AG04450 (cell line): Measurements from ENCODE around the gene DMRT1. TPM values are rescaled to one million over a fixed set of nuclear protein-coding genes. Genes with fewer than 3 reads are reported as not detected.

Experiments
- CTCF ChIA-PET: fragments of 300-600, 350-600 bp; formaldehyde crosslinking; extraction: SDS; loops from one replicate; lab custom pipeline; 2022; ENCODE audit warnings: antibody characterized with exemption, inconsistent platforms; lab: Charles Lee
- POLR2A ChIA-PET: fragments of 350-600 bp; formaldehyde crosslinking; extraction: SDS; loops from one replicate; lab custom pipeline; 2021; ENCODE audit warnings: antibody characterized with exemption, inconsistent platforms; lab: Yijun Ruan, JAX
- DNase-seq: peaks from one replicate; pipeline ENCODE4 v3.0.0-alpha.2; 2011; ENCODE audit warnings: low read depth, low spot score
- H3K27ac ChIP-seq: one replicate; pipeline ENCODE4 v1.5.1; 2012; ENCODE audit warnings: low read depth, low read length, control low read depth
- H3K27me3 ChIP-seq: one replicate; pipeline ENCODE4 v1.6.0; 2012; ENCODE audit warnings: low read length; ENCODE audit not compliant: control insufficient read depth, insufficient read depth
- H3K4me3 ChIP-seq: 2 replicates; pipeline ENCODE4 v1.5.1; 2011; ENCODE audit warnings: mild to moderate bottlenecking, low read depth, low read length, control low read depth
- H3K9me3 ChIP-seq: 2 replicates; pipeline ENCODE4 v1.5.1; 2012; ENCODE audit warnings: low read length; ENCODE audit not compliant: control insufficient read depth, insufficient read depth
- polyA plus RNA-seq: library from polyadenylated mRNA; depleted of rRNA; stranded (reverse); fragments of >200 nt; gene quantifications from 2 replicates; pipeline ENCODE4 v1.2.3, GENCODE V29; 2011
- TF ChIP-seq, protein P1 (sequence below): IDR thresholded peaks from 2 replicates; pipeline ENCODE4 v1.5.1; 2011; ENCODE audit warnings: low read depth, low read length, control low read depth, inconsistent platforms

Gene DMRT1
- polyA plus RNA-seq, 1 experiment: not detected

DNA sequence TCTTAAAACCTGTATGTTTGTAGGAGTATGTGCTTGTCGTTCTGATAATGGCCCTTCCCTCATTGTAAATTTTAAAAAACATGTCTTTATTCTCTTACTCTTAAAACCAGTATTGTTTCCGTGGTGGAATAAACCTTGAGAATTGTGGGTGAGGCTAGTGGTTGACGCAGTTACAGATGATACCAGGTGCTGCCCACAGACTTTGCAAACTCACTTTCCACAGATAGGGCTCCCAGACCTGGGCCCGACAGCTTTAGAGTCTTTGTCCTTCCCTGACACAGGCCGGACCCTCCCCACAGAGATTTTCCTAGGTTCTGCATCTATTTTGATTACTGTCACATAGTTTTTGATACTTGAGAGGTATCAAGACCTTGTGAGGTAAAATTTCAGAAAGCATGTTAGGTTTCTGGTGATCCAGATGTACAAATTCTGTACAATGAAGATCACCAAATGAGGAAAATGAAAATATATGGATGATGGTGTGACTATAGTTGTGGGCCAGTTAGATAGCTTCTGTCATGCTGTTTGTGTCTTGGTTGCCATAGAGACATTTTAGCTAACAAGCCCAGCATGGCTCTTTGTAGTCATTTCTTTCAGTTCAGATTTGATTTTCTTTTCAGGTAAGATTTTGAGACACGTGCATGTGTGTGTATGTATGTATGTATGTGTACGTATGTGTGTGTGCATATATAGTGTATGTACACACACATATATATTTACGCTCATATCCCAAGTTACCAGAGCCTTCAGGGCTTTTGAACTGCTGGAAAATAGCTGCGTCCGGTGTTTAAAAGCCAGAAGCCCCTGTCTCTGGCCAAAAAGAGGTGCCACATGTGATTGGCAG, 33.8 kb downstream of the DMRT1 start:
- ChIA-PET POLR2A (no interaction called here), CTCF (no interaction called here)
- H3K9me3 ChIP-seq: no peaks in the 10 kb centered on the region
- H3K27me3 ChIP-seq: no peaks in the 10 kb centered on the region
- H3K27ac ChIP-seq: no peak overlapping the region
- no peak for DNase-seq
- TF ChIP-seq, protein P1, sequence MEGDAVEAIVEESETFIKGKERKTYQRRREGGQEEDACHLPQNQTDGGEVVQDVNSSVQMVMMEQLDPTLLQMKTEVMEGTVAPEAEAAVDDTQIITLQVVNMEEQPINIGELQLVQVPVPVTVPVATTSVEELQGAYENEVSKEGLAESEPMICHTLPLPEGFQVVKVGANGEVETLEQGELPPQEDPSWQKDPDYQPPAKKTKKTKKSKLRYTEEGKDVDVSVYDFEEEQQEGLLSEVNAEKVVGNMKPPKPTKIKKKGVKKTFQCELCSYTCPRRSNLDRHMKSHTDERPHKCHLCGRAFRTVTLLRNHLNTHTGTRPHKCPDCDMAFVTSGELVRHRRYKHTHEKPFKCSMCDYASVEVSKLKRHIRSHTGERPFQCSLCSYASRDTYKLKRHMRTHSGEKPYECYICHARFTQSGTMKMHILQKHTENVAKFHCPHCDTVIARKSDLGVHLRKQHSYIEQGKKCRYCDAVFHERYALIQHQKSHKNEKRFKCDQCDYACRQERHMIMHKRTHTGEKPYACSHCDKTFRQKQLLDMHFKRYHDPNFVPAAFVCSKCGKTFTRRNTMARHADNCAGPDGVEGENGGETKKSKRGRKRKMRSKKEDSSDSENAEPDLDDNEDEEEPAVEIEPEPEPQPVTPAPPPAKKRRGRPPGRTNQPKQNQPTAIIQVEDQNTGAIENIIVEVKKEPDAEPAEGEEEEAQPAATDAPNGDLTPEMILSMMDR: no peak
- H3K4me3 ChIP-seq: no peak overlapping the region

DNA sequence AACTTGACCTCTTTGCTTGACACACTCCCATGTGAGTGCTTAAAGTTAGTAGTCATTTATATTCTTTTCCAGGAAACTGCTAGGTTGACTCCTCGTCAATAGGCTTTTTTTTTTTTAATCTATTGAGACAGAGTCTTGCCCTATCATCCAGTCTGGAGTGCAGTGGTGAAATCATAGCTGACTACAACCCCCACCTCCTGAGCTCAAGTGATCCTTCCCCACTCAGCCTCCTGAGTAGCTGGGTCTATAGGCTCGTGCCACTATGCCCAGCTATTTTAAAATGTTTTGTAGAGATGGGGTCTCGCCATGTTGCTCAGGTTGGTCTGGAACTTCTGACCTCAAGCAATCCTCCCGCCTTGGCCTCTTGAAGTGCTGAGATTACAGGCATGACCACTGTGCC, 34.9 kb downstream of the DMRT1 start:
- Histone ChIP-seq H3K27me3 (no peaks in the 10 kb centered on the region), H3K27ac (no peak overlapping the region), H3K9me3 (no peaks in the 10 kb centered on the region), H3K4me3 (no peak overlapping the region)
- DNase-seq: no peak
- POLR2A ChIA-PET: no interaction called here
- CTCF ChIA-PET: no interaction called here
- TF ChIP-seq, protein P1: no peak

DNA sequence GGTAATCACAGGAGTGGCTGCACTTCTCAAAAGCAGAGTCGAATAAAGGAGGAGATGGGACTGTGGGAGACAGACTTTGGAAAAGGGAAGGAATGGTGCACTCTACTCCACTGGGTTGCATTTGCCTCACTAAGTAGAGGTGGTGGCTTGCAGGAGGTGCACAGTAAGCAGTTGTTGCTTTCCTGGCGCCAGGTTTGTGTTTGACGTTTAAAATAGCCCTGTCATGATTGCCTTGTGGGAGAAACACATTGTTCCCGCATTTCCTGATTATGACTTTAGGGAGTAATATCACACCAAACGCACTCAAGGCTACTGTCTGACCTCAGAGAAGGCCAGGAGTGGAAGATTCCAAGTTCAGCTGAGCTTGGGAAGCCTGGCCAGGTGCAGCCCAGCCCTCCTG, 36.7 kb downstream of the DMRT1 start:
- no peak for DNase-seq
- no peak overlapping the region for H3K27ac ChIP-seq
- ChIA-PET CTCF (no interaction called here), POLR2A (no interaction called here)
- H3K4me3 ChIP-seq: no peak overlapping the region
- TF ChIP-seq, protein P1: no peak
- H3K9me3 ChIP-seq: no peaks in the 10 kb centered on the region
- no peaks in the 10 kb centered on the region for H3K27me3 ChIP-seq

DNA sequence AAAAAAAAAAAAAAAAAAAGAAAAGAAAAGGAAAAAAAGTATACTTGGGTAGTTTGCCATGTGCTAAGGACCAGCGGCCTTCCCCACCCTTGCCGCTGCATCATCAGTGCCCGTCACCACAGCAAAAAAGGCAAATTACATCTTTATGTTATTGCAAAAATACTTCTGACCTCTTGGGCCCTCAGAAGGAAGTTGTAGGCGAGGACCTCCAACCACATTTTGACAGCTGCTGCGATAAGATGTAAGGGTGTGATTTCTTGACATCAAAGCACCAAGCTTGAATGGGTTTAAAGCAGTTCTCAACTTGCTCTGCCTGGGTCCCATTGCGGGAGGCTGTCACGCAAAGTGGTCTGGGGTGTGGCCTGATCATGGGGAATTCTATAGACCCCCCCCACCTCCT, 39.2 kb downstream of the DMRT1 start:
- no peak for DNase-seq
- Histone ChIP-seq H3K9me3 (no peaks in the 10 kb centered on the region), H3K27me3 (no peaks in the 10 kb centered on the region), H3K4me3 (no peak overlapping the region), H3K27ac (no peak overlapping the region)
- TF ChIP-seq, protein P1: no peak
- ChIA-PET CTCF (no interaction called here), POLR2A (no interaction called here)

DNA sequence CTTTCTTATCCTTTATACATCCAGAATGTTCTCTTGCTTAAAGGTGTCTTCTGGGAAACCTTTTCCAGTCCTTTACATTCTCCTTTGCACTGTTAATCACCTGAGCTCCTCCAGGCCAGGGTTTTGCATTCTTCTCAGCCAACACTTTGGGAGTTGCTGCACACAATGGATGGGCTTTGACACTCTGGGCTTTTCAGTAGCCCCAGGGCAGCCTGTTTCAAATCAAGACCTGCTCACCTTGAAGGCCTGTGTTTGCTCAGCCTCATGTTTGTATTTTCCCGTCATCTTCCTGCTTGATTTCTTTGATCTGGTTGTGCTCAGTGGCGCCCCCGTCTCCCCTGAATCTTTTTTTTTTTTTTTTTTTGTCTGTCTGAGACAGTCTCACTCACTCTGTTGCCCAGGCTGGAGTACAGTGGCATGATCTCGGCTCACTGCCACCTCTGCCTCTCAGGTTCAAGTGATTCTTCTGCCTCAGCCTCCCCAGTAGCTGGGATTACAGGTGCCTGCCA, 41.0 kb downstream of the DMRT1 start:
- CTCF ChIA-PET: no interaction called here
- H3K27me3 ChIP-seq: no peaks in the 10 kb centered on the region
- H3K4me3 ChIP-seq: no peak overlapping the region
- no peak overlapping the region for H3K27ac ChIP-seq
- no peak for DNase-seq
- POLR2A ChIA-PET: no interaction called here
- no peaks in the 10 kb centered on the region for H3K9me3 ChIP-seq
- TF ChIP-seq, protein P1: no peak
